NT2/D1 (cell line): Measurements from ENCODE around the gene BLOC1S6.

Experiments
- SUZ12 ChIP-seq: IDR thresholded peaks from 2 replicates; pipeline ENCODE4 v1.6.1; 2011; ENCODE audit not compliant: insufficient read length, insufficient read depth; ENCODE audit errors: extremely low read depth
- ZNF274 ChIP-seq: IDR thresholded peaks from 2 replicates; pipeline ENCODE4 v1.6.1; 2011; ENCODE audit warnings: mild to moderate bottlenecking, low read depth, low read length

DNA sequence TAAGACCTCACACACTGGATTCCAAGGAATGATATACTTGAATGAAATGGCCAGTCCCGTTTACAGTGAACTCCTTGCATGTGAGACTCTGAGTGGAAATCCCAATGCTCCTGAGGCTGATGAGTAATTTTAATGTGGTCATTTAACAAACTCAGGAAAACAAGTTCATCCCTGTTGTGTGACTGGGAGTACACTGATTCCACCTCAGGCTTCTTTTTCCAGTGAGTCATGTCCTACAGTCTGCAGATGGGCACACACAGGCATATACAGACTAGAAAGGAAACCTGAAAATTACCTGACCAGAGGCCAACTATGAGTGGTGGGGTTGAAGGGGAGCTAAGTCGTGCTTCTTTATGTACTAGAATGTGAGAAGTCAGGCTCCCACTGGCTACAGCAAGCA, 53.4 kb downstream of the BLOC1S6 start:
- TF ChIP-seq SUZ12 = no peak
- no peak for TF ChIP-seq ZNF274
